Activated T-helper 17 cell treated with anti-CD3 and anti-CD28 coated beads, Interleukin-2, amount 50 U/mL, for 72 hours (primary cell): ENCODE data around the gene SPEM1. TPM values are rescaled to one million over a fixed set of nuclear protein-coding genes. Genes with fewer than 3 reads are reported as not detected.
A peak's percentile ranks its signal among the peaks of the same experiment; 100 is the strongest.

Experiments
- ATAC-seq: fragments of 150-1000 bp; cut with Tn5 transposase; replicated peaks from 2 replicates; pipeline ENCODE4 v1.10.0; 2021; ENCODE audit warnings: mild to moderate bottlenecking, moderate library complexity
- H3K27ac Mint-ChIP-seq: one replicate; pipeline ENCODE4 v1.8.0; 2022; ENCODE audit warnings: mixed read lengths
- H3K27me3 Mint-ChIP-seq: one replicate; pipeline ENCODE4 v1.8.0; 2022; ENCODE audit warnings: mixed read lengths
- H3K36me3 Mint-ChIP-seq: one replicate; pipeline ENCODE4 v1.8.0; 2022; ENCODE audit warnings: low read depth, mild to moderate bottlenecking, mixed read lengths
- H3K4me1 Mint-ChIP-seq: one replicate; pipeline ENCODE4 v1.8.0; 2022; ENCODE audit warnings: mixed read lengths
- H3K4me3 Mint-ChIP-seq: one replicate; pipeline ENCODE4 v1.8.0; 2022; ENCODE audit warnings: mild to moderate bottlenecking, mixed read lengths
- H3K9me3 Mint-ChIP-seq: one replicate; pipeline ENCODE4 v1.8.0; 2022; ENCODE audit warnings: mixed read lengths
- total RNA-seq, 2 donors: library from RNA; stranded (reverse); gene quantifications; one replicate each; pipeline ENCODE4 v1.2.3, GENCODE V29; 2022

The SPEM1 gene
- total RNA-seq, 2 donors from 2014 or later: not detected

- ATAC-seq: no peak
- H3K4me1 Mint-ChIP-seq: peaks cover 18% of the 10 kb centered on the region
- H3K36me3 Mint-ChIP-seq: peaks cover 47% of the 10 kb centered on the region
- no peaks in the 10 kb centered on the region for H3K9me3 Mint-ChIP-seq
- peaks cover 30% of the 10 kb centered on the region for H3K27me3 Mint-ChIP-seq
- peak overlapping the region; percentile 78 for H3K27ac Mint-ChIP-seq
- peak overlapping the region; percentile 95 for H3K4me3 Mint-ChIP-seq
Measured at GRCh38 chr17:7438656-7439460, 18.7 kb downstream of the SPEM1 start.

- peaks cover 47% of the 10 kb centered on the region for H3K36me3 Mint-ChIP-seq
- H3K4me1 Mint-ChIP-seq: peaks cover 18% of the 10 kb centered on the region
- ATAC-seq: no peak
- no peaks in the 10 kb centered on the region for H3K9me3 Mint-ChIP-seq
- peak within 1 kb of the TSS; percentile 95 for H3K4me3 Mint-ChIP-seq
- peak within 1 kb of the TSS; percentile 84 for H3K27ac Mint-ChIP-seq
- peaks cover 36% of the 10 kb centered on the region for H3K27me3 Mint-ChIP-seq
Measured at GRCh38 chr17:7439462-7440112, 19.5 kb downstream of the SPEM1 start, which contains the start of gene FGF11. Gene FGF11, plus strand, starts transcription at chr17:7439512. Its CDS starts 109 bp downstream, at chr17:7439621.

GRCh38 chr17:7440113-7440833 lies 20.1 kb downstream of the SPEM1 start:
- H3K4me3 Mint-ChIP-seq: peak overlapping the region; percentile 95
- peaks cover 45% of the 10 kb centered on the region for H3K36me3 Mint-ChIP-seq
- peaks cover 39% of the 10 kb centered on the region for H3K27me3 Mint-ChIP-seq
- H3K9me3 Mint-ChIP-seq: no peaks in the 10 kb centered on the region
- H3K27ac Mint-ChIP-seq: peak overlapping the region; percentile 84
- ATAC-seq: no peak
- peaks cover 18% of the 10 kb centered on the region for H3K4me1 Mint-ChIP-seq

- peak overlapping the region; percentile 84 for H3K27ac Mint-ChIP-seq
- H3K4me3 Mint-ChIP-seq: peak overlapping the region; percentile 95
- H3K36me3 Mint-ChIP-seq: peaks cover 47% of the 10 kb centered on the region
- H3K4me1 Mint-ChIP-seq: peaks cover 23% of the 10 kb centered on the region
- peak; percentile 19 for ATAC-seq
- H3K9me3 Mint-ChIP-seq: no peaks in the 10 kb centered on the region
- peaks cover 44% of the 10 kb centered on the region for H3K27me3 Mint-ChIP-seq
Measured at GRCh38 chr17:7440834-7441195, 20.7 kb downstream of the SPEM1 start.

GRCh38 chr17:7441266-7441665 lies 21.1 kb downstream of the SPEM1 start:
- peaks cover 45% of the 10 kb centered on the region for H3K36me3 Mint-ChIP-seq
- H3K4me3 Mint-ChIP-seq: peak overlapping the region; percentile 95
- ATAC-seq: no peak
- peaks cover 24% of the 10 kb centered on the region for H3K4me1 Mint-ChIP-seq
- peaks cover 48% of the 10 kb centered on the region for H3K27me3 Mint-ChIP-seq
- H3K9me3 Mint-ChIP-seq: no peaks in the 10 kb centered on the region
- H3K27ac Mint-ChIP-seq: no peak overlapping the region

- Mint-ChIP-seq H3K36me3 (peaks cover 37% of the 10 kb centered on the region), H3K27me3 (peaks cover 51% of the 10 kb centered on the region), H3K4me3 (no peak overlapping the region), H3K9me3 (no peaks in the 10 kb centered on the region), H3K27ac (no peak overlapping the region), H3K4me1 (peaks cover 24% of the 10 kb centered on the region)
- ATAC-seq: no peak
Measured at GRCh38 chr17:7442142-7442541, 22.0 kb downstream of the SPEM1 start.

- Mint-ChIP-seq H3K4me1 (peaks cover 13% of the 10 kb centered on the region), H3K9me3 (no peaks in the 10 kb centered on the region), H3K4me3 (peak overlapping the region; percentile 69), H3K27me3 (peaks cover 55% of the 10 kb centered on the region), H3K27ac (peak overlapping the region; percentile 47), H3K36me3 (peaks cover 22% of the 10 kb centered on the region)
- no peak for ATAC-seq
Measured at GRCh38 chr17:7443499-7444485, 23.7 kb downstream of the SPEM1 start.

GRCh38 chr17:7444682-7445618 lies 24.8 kb downstream of the SPEM1 start, which contains the start of gene CHRNB1:
Gene CHRNB1, plus strand, starts transcription at chr17:7445061. Its CDS starts 67 bp downstream, at chr17:7445128.
- Mint-ChIP-seq H3K4me1 (peaks cover 10% of the 10 kb centered on the region), H3K36me3 (peaks cover 15% of the 10 kb centered on the region), H3K27ac (no peak within 1 kb of the TSS), H3K27me3 (peaks cover 51% of the 10 kb centered on the region), H3K9me3 (no peaks in the 10 kb centered on the region), H3K4me3 (peak within 1 kb of the TSS; percentile 69)
- ATAC-seq: peak; percentile 53

- Mint-ChIP-seq H3K4me3 (peak overlapping the region; percentile 69), H3K9me3 (no peaks in the 10 kb centered on the region), H3K27me3 (peaks cover 46% of the 10 kb centered on the region), H3K36me3 (peaks cover 9% of the 10 kb centered on the region), H3K27ac (no peak overlapping the region), H3K4me1 (peaks cover 6% of the 10 kb centered on the region)
- peak; percentile 54 for ATAC-seq
Measured at GRCh38 chr17:7445619-7445968, 25.5 kb downstream of the SPEM1 start.

- peaks cover 33% of the 10 kb centered on the region for H3K27me3 Mint-ChIP-seq
- ATAC-seq: no peak
- H3K27ac Mint-ChIP-seq: no peak overlapping the region
- H3K36me3 Mint-ChIP-seq: peaks cover 7% of the 10 kb centered on the region
- no peaks in the 10 kb centered on the region for H3K9me3 Mint-ChIP-seq
- H3K4me1 Mint-ChIP-seq: peaks cover 6% of the 10 kb centered on the region
- H3K4me3 Mint-ChIP-seq: no peak overlapping the region
Measured at GRCh38 chr17:7448461-7448860, 28.3 kb downstream of the SPEM1 start.

GRCh38 chr17:7459961-7460545 lies 39.9 kb downstream of the SPEM1 start:
- H3K27ac Mint-ChIP-seq: peak overlapping the region; percentile 17
- H3K4me1 Mint-ChIP-seq: peaks cover 4% of the 10 kb centered on the region
- H3K27me3 Mint-ChIP-seq: no peaks in the 10 kb centered on the region
- no peaks in the 10 kb centered on the region for H3K9me3 Mint-ChIP-seq
- H3K36me3 Mint-ChIP-seq: peaks cover 34% of the 10 kb centered on the region
- no peak overlapping the region for H3K4me3 Mint-ChIP-seq
- ATAC-seq: no peak

- no peak overlapping the region for H3K27ac Mint-ChIP-seq
- no peaks in the 10 kb centered on the region for H3K9me3 Mint-ChIP-seq
- no peak for ATAC-seq
- no peaks in the 10 kb centered on the region for H3K4me1 Mint-ChIP-seq
- peaks cover 24% of the 10 kb centered on the region for H3K36me3 Mint-ChIP-seq
- H3K27me3 Mint-ChIP-seq: no peaks in the 10 kb centered on the region
- H3K4me3 Mint-ChIP-seq: no peak overlapping the region
Measured at GRCh38 chr17:7460850-7461660, 40.9 kb downstream of the SPEM1 start.
